GM19035 (cell line): ENCODE measurements around the gene PPP4R2.
"Not testable (repeated sequence)": the region's sequence is repeated elsewhere in the genome, so short reads cannot be mapped to it uniquely, and the experiment has no call there.

Experiments
- ATAC-seq: cut with Tn5 transposase; IDR thresholded peaks from one replicate; pipeline ENCODE4 v1.9.1; 2021; ENCODE audit not compliant: unreplicated experiment

The PPP4R2 gene

DNA sequence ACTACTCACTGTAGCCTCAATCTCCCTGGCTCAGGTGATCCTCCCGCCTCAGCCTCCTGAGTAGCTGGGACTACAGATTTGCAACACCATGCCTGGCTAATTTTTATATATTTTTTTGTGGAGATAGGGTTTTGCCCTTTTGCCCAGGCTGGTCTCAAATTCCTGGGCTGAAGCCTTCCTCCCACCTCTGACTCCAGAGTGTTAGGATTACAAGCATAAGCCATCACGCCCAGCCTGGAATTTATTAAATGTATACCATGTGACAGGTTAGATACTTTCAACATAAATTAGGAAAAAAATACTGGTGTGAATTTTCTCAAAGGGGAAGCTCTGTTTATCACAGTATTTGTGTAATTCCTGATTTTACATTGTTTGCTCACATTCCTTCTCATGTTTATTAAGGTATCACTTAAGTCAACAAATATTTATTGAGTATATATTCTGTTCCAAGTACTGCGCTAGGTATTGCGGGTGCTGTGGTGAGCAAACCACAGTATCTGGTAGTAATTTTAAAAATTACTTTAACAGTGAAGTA lies 24.8 kb downstream of the PPP4R2 start:
- no peak for ATAC-seq

DNA sequence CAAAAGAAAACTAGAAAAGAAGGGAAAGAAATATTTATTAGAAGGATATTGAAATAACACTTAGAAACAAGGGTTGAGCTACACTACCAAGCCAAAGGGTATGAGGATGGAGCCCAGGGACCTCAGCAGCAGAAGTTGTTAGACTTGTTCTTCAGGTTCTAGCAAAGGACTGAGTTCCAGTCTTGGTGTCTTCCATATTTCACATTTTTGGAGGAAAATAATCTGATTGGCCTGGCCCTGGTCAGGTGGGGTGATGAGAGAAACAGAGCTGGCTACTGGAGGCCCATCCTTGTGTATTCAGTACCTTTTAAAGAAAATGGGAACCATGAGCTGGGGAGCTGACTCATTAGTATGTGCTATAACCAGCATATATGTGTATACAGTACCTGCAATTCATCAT lies 28.2 kb downstream of the PPP4R2 start:
- no peak for ATAC-seq

DNA sequence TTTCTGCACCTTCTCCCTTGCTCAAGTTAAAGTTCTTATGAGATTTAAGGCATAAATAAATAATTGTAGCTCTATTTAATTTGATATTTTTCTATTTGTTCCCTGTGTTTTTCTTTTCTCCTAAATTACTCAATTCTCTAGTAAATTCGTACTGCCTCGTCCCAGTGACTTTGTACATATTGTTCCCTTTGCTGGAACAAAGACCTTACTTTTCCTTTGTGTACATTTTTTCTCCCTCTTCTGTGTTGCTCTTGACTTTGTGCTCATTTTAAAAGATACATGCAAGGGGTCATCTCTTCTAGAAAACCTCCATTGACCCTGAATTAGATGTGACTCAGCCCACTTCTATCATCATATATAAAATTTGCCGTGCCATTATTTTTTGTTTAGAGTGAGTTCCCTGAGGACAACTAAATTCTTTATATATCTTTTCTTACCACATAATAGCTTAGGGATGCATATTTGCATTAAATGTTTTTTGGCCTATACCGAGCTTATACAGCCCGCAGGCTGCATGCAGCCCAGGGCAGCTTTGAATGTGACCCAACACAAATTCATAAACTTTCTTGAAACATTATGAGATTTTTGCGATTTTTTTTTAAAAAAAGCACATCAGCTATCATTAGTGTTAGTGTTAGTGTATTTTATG lies 29.6 kb downstream of the PPP4R2 start:
- no peak for ATAC-seq

DNA sequence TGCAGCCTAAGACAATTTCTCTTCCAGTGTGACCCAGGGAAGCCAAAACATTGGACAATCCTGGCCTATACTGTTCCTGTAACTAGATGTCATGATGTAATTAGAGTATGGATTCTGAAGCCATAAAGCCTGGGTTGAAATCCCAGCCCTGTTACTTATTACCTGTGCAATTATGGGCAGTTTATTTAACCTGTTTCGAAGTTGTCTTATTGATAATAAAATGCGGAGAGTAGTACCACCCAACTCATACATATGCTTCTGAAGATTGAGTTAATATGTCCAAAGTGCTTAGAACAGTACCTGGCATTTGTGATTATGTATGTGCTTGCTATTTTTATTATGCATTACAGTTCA lies 30.1 kb downstream of the PPP4R2 start:
- ATAC-seq: no peak

DNA sequence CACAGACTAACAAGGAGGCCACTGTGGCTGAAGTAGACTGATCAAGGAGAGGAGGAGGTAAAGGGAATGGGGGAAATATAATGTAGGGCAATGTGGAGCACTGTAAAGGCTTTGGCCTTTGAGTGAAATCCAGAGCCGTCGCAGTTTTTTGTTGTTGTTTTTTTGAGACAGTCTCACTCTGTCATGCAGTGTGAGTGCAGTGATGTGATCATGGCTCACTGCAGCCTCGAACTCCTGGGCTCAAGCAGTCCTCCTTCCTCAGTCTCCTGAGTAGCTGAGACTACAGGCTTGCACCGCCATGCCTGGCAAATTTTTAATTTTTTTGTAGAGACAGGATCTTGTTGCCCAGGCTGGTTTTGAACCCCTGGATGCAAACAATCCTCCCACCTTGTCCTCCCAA lies 32.2 kb downstream of the PPP4R2 start:
- no peak for ATAC-seq

DNA sequence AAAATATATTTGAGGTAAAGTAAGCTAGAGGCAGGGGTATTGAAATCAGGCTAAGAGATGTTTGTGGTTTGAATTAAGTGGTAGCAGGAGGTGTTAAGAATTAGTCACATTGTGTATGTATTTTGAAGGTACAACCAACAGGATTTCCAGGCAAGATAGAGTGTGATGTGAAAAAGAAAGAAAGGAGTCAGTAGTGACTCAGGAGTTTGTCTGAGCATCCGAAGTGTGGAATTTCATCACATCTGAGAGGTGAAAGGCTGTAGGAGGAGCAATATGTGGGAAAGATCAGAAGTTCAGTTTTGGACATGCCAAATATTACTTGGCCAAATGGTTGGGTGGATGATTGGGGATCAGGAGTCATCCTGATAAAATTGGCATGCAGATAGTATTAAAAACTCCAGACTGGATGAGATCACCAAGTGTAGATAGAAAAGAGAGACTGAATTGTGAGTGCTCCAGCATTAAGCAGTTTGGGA lies 32.7 kb downstream of the PPP4R2 start:
- no peak for ATAC-seq

DNA sequence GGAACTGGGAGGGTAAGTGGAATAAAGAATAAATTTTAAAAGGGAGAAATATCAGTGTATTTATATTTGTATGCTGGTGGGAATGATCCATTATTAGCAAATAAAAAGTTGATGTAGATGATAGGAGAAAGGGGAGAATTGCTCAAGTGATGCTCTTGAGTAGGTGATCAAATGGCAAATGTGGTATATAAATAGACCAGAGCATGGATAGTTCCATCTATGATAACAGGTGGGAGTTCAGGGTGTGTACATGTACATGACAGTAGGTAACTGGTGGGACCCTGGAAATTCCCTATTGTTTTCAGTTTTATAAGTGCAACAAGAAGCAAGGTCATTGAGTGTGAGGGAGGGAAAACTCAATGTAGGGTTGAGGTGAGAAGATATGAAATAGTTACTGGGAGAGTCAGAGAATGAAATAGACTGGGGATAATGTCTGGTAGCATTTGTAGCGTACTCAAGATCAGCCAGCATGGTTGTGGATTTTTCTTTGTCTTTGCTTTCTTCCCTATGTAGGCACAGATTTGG lies 33.5 kb downstream of the PPP4R2 start:
- ATAC-seq: no peak

DNA sequence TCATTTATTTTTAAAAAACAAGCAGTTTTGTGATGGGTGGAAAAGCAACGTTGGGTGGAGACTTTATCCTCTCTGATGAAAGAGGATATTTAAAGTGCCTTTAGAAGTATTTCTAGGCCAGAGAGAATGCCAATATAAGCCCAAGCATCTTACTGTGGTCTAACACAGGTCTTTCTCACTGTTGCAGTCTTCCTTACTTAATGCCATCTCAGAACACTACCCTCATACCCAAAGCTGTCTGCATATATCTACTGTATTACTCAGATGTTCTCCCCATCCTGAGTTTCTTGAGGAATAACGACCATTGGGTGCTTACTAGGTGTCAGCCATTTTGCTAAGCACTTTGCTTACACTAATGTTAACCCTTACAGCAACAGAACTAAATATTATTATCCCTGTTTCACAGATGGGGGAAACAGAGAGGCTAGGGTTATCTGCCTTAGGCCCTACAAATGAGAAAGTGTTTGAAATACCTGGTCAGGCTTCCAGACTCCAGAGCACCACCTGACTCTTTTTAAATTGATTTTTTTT lies 35.0 kb downstream of the PPP4R2 start:
- ATAC-seq: no peak

DNA sequence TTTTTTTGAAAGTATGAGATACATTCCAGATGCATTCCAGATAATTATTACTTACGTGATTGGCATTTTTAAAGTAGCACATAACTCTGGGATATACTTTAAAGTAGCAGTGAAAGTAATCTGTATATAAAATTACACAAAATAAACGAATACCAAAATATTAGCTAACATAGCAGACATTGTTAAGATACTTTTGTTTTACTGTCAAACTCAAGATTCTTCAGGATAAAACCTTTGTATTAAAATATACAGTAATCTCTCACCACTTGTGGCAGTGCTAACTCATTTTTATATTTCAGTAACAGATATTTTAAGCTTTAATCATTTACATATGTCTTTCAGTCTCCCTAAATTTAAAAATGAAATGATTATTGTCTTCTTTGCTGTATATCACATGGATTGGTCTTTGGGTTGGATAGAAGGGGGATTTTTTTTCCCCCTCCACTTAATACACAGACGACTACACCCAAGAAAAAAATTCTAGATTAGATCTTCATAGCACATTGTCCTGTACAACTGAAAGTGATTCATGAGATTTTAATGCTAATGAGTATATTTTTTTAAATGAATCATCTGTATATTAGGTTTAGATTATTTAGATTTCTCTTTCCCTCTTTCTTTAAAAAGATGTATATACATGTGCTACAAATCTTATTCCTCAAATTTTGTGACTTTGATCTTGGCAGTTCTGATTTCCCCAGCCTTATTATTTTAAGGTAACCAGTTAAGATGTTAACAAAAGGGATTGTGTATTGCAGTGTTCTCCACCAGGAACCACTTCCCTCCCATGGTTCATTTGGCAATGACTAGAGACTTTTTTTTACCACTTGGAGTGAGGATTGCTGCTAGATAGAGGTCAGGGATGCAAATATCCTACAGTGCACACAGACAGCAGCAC lies 40.3 kb downstream of the PPP4R2 start:
- ATAC-seq: no peak

DNA sequence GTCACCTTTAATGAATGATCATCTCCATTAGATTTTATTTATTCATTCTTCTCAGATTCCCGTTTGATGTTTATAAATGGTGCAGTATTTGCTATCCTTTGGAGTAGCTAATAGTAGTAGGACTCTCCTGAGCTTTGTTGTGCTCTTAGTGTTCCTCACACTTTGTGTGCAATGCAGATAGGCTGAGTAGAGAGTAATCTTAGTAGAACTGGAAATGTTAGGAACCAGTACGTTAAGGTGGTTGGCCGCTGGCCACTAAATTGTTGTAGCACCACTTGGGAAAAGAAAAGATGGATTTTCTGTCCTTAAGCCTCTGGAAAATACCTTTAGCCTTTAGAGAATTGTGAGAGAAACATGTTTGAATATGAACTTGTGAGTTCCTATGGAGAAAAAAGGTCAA lies 44.9 kb downstream of the PPP4R2 start:
- no peak for ATAC-seq

DNA sequence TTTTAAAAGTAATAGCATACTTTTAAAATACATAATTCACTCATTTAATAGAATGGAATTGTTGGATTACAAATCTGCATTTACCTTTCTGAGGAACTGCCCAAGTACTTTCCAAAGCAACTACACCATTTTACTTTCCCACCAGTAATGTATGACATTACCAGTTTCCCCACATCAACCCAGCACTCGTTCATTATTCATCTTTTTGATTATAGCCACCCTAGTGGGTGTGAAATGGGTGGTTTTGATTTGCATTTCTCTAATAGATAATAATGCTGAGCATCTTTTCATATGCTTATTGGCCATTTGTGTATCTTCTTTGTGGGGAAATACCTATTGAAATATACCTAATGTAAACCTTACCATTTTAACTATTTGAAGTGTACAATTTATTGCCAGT lies 46.8 kb downstream of the PPP4R2 start:
- ATAC-seq: no peak

DNA sequence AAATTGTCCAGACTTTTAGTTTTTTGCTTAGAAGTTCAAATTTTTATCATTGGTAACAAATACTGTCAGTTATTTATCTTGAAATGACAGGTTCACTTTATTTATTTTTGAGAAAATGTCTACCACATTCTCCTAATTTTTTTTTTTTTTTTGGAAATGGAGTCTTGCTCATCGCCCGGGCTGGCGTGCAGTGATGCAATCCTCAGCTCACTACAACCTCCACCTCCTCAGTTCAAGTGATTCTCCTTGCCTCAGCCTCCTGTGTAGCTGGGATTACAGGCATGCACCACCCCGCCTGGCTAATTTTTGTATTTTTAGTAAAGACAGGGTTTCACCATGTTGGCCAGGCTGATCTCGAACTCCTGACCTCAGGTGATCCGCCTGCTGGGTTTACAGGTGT lies 48.8 kb downstream of the PPP4R2 start:
- no peak for ATAC-seq

DNA sequence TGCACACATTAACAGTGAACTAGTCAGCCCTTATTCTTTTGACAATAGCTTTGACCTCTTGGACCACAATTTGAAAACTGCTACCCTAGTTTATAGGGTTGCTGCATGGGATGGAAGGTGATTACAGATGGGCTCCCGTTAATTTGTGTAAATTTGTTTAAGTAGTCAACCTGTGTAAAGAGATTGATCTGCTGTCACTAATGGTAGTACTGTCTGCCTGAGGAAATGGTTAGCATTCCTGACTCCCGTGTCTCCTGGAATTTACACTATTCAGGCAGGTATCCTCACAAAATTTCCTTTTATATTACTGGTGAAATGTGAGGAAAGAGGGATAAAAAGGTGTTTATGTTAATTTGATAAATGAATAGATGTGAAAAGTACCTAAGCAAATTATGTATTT lies 49.6 kb downstream of the PPP4R2 start:
- ATAC-seq: no peak

DNA sequence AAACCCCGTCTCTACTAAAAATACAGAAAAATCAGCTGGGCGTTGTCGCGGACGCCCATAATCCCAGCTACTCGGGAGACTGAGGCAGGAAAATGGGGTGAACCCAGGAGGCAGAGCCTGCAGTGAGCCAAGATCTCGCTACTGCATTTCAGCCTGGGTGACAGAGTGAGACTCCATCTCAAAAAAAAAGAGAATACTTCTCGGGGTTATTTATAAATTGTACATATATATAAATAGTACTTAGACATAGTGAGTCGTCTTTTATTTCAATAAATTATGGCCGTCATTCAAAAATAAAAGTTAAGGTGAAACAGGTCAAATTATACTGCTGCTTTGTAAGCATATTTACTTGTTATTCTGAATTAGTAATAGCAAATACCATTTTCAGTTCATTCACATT lies 52.7 kb downstream of the PPP4R2 start:
- ATAC-seq: no peak

DNA sequence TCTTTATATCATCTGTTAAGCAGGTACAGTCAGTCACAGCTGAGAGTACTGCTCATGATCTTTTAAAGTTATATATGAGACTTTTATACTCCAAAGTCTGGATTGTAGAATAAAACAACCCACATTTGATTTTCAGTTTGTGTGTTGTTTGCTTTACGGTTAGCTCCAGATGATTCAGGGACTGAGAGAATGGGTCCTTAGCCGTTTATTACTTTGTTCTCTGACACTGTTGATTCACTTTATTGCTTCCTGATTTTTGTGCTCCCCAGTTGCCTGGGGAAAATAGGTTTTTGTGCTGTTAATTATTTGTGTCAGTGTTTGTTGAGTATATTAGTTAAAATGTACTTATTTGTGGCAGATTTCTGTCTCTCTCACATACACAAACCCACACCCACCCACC lies 56.2 kb downstream of the PPP4R2 start:
- ATAC-seq: no peak

DNA sequence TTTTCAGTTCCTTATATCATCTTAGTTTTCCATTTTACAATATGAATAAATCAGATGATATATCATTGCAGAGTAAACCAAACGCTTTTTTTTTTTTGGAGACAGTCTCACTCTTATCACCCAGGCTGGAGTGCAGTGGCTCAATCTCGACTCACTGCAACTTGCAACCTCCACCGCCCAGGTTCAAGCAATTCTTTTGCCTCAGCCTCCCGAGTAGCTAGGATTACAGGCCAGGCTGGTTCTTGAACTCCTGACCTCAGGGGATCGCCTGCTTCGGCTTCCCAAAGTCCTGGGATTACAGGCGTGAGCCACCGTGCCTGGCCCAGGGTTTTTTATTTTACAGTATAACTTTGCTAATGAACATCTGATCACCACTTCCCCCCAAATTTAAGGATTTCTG lies 59.0 kb downstream of the PPP4R2 start:
- ATAC-seq: no peak

DNA sequence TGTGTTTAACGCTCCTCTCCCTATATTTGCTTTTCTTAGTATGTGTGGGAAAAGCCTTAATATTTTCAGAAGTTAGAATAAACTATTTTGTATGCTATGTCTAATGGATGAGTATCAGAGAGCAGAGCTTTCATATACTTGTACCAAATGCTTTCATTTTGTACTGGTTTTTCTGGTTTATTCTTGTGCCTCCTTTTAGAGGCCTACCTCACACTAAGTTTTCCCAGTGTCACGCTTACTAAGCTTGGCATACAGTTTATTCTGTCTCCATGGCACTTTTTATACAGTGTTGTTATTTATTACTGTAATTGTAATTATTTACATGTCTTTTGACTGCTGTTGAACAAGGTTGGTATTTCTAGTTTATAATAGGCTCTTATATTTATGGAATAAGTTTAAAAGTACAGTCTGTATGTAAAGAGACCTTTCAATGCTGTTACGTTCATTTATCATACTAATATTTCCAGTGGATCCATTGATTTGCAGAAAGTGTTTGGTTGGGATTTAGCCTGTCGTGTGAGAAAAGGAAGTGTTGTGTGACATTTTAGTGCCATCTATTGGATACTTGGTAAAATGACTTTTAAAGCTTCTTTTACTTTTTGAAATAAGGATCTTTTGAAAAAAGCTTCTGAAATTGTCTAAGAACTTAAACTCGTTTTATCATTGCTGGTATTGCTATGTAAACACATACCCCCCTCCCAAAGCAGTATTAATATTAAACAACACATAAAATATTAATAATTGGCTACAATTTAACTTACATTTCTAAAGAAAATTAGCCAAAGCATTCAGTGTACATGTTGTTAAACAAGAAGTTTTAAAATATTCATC lies 59.6 kb downstream of the PPP4R2 start:
- ATAC-seq: no peak

DNA sequence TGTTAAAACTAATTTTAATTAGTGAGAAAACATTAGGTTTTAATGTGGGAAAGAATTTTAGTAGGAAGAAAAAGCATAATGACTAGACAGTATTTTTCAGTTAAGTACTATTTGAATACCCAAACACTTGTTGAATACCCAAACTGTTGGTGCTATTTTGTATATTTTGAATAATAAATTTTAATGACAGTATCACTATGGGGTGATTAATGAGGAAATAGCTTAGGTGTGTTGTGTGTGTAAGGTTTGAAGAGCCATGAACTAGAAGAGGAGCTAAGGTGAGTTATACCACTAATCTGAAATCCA lies 60.2 kb downstream of the PPP4R2 start:
- no peak for ATAC-seq

DNA sequence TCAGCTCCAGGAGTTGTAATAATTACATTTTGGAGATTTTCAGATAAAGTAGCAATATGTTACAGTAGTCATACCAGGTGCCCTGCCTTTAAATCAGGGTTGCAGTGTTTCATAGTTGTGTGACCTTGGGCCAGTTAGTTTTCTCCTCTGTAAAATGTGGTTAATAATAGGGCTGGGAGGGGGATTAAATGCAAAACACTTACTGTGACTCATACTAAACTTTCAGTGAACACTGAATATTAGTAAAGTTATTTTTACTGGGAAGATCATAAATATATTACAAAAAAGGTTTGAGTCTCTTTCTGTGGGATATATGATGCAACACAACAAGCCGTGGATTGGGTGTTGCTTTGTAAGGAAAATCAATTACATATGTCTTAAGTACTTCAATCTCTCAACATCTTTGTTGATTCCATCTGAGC lies 63.7 kb downstream of the PPP4R2 start:
- ATAC-seq: no peak

DNA sequence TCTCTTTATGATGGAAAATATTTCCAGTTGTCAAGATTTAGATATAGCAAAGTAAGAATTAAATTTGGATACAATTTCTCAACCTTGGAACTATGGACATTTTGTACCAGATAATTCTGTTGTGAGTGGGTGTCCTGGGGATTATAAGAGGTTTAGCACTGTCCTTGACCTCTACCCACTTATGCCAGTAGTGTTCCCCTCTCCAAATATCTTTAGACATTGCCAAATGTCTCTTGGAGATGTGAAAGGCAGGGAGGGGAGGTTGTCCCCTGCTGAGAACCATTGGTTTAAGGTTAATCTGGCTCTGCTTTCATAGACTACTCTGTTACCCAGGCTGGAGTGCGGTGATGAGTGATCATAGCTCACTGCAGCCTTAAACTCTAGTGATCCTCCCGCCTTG lies 64.8 kb downstream of the PPP4R2 start, which contains the start of gene EBLN2:
EBLN2 (plus strand) TSS at position 244 of the 400 bp plus-strand sequence. CDS start 423 bp downstream, outside the sequence.
- no peak for ATAC-seq

DNA sequence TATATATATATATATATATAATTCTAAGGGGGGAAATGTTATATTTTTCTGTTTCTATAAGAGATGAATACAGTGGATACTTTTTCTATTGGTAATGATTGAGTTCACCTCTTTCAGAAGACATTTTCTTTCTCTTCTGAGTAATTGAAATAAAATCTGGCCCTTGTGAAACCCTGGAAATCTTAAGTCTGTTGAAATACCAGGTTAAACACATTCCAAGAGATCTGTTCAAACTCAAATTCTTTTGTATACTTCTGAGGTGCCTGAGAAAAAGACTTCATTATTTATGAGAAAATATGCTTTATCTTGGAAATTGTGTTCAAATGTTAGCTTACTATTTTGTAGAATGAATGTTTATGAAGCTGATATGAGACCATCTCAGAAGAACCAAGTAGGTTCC lies 69.6 kb downstream of the PPP4R2 start:
- ATAC-seq: not testable (repeated sequence)
